BLaER1 (cell line): ENCODE data around the gene TRPM2.
A peak's percentile ranks its signal among the peaks of the same experiment; 100 is the strongest.
"Not testable (repeated sequence)": the region's sequence is repeated elsewhere in the genome, so short reads cannot be mapped to it uniquely, and the experiment has no call there.

ENCODE experiments used
- H3K27ac ChIP-seq: shearing (Covaris generic); formaldehyde crosslinking; 2 replicates; pipeline ENCODE4 v1.8.1; 2022
- H3K27me3 ChIP-seq: shearing (Covaris generic); formaldehyde crosslinking; 2 replicates; pipeline ENCODE4 v1.8.1; 2022
- H3K36me3 ChIP-seq: shearing (Covaris generic); formaldehyde crosslinking; 2 replicates; pipeline ENCODE4 v1.8.1; 2022
- H3K4me1 ChIP-seq: shearing (Covaris generic); formaldehyde crosslinking; 2 replicates; pipeline ENCODE4 v1.8.1; 2022
- H3K4me2 ChIP-seq: shearing (Covaris generic); formaldehyde crosslinking; 2 replicates; pipeline ENCODE4 v1.8.1; 2022
- H3K4me3 ChIP-seq: shearing (Covaris generic); formaldehyde crosslinking; 2 replicates; pipeline ENCODE4 v1.8.1; 2022
- H3K9ac ChIP-seq: shearing (Covaris generic); formaldehyde crosslinking; 2 replicates; pipeline ENCODE4 v1.8.1; 2022
- H3K9me3 ChIP-seq: shearing (Covaris generic); formaldehyde crosslinking; 2 replicates; pipeline ENCODE4 v1.8.1; 2022
- H4K20me1 ChIP-seq: shearing (Covaris generic); formaldehyde crosslinking; 2 replicates; pipeline ENCODE4 v1.8.1; 2022
- Cebpa-rat ChIP-seq: shearing (Covaris generic); IDR thresholded peaks from 2 replicates; pipeline ENCODE4 v1.8.1; 2022

TRPM2 gene

DNA sequence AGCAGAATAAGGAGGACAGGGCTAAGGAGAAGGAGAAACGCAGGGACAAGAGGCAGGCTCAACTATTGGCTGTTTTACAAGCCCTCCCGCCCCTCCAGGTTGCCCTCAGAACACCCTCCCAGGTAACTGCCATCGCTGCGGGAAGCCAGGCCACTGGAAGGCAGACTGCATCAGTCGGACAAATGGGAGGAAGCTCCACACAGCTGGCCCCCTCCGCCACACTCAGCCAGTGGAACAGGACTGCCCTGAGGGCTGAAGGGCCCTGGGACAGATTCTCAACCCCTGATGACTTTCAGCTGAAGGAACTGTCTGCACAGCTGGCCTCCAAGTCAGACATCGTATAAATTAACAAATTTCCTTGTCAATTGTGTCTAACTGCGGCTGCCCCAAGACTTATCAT is 123.7 kb downstream of the TRPM2 start:
- H3K4me1 ChIP-seq = peaks cover 64% of the 10 kb centered on the region
- peak overlapping the region; percentile 76 for H3K4me2 ChIP-seq
- H3K4me3 ChIP-seq = no peak overlapping the region
- H3K36me3 ChIP-seq = no peaks in the 10 kb centered on the region
- H3K9ac ChIP-seq = no peak overlapping the region
- TF ChIP-seq Cebpa-rat = no peak
- H3K27me3 ChIP-seq = no peaks in the 10 kb centered on the region
- no peak overlapping the region for H3K27ac ChIP-seq
- no peaks in the 10 kb centered on the region for H4K20me1 ChIP-seq
- no peaks in the 10 kb centered on the region for H3K9me3 ChIP-seq

DNA sequence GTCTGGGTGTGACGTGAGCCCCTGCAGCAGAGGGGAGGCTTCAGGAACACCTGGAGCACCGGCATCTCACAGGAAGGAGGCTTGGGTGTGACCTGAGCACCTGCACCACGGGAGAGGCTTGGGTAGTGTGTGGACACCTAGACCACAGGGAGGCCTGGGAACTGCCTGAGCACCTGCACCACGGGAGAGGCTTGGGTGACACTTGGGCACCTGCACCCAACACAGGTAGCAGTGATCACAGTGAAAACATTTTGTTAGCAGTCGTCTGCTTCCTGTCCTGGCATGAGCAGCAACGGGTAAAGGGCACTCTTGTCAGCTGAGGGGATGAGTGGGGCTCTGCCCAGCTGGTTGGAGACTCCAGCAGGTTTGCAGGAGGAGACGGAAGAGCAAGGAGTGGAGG is 124.3 kb downstream of the TRPM2 start:
- H4K20me1 ChIP-seq = no peaks in the 10 kb centered on the region
- no peak overlapping the region for H3K9ac ChIP-seq
- H3K4me3 ChIP-seq = no peak overlapping the region
- no peaks in the 10 kb centered on the region for H3K36me3 ChIP-seq
- no peaks in the 10 kb centered on the region for H3K27me3 ChIP-seq
- H3K4me1 ChIP-seq = peaks cover 67% of the 10 kb centered on the region
- peak overlapping the region; percentile 76 for H3K4me2 ChIP-seq
- H3K27ac ChIP-seq = 0 out of 2 replicates have a peak overlapping the region, but pooled peaks have one; percentile 75
- H3K9me3 ChIP-seq = no peaks in the 10 kb centered on the region
- no peak for TF ChIP-seq Cebpa-rat

DNA sequence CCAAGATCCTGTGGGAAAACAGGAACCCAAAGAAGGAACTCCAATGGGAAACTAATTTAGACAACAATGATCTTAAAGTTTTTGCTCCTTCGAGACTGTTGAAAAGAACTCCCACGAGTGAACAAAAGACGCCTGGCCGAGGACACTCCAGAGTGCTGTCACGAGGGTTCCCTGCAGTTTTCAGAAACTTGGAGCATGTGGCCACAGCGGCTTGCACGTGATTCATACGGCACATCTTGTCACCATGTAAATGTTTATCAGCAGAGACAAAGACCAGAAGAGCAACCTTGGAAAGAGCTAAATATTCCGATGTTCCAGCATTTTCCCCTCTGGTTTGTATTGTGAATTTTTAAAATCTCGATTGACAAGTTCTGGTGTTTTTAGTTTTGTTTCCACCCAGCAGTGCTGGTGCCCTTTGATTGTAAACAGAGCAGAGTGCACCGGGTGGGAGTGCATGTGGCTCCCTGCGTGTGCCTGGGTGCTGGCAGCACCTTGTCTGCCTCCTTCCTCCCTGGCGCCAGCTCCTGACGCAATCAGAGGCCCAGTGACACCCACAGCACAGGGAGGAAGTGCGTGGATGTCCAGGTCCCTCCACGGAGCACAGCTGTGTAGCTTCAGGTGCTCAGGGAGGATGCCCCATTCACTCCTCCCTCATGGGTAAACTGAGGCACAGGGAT is 124.8 kb downstream of the TRPM2 start:
- Histone ChIP-seq H3K9me3 (no peaks in the 10 kb centered on the region), H3K27me3 (no peaks in the 10 kb centered on the region), H3K36me3 (no peaks in the 10 kb centered on the region), H3K4me1 (peaks cover 72% of the 10 kb centered on the region), H3K9ac (peak overlapping the region; percentile 40; the same call in 1 of the 2 replicates), H3K4me2 (peak overlapping the region; percentile 76), H3K27ac (peak overlapping the region; percentile 75), H4K20me1 (no peaks in the 10 kb centered on the region), H3K4me3 (no peak overlapping the region)
- no peak for TF ChIP-seq Cebpa-rat

DNA sequence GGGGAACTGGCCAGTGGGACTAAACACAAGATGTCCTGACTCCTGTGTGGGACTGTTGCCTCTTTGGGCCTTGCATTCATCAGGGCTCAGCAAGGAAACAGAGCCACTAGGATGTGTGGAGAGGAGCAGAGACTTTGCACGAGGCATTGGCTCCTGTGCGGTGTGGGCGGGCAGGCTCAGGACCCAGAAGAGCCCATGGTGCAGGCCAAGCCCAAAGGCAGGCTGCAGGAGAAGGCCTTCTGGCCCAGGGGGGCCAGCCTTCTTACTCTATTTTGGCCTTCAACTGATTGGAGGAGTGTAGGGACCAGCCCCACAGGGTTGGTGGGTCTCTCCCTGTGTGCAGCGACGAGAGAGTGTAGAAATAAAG is 125.4 kb downstream of the TRPM2 start:
- Histone ChIP-seq H3K27me3 (no peaks in the 10 kb centered on the region), H3K36me3 (no peaks in the 10 kb centered on the region), H3K4me1 (peaks cover 77% of the 10 kb centered on the region), H4K20me1 (no peaks in the 10 kb centered on the region), H3K4me3 (no peak overlapping the region), H3K9ac (no peak overlapping the region), H3K27ac (peak overlapping the region; percentile 75), H3K4me2 (peak overlapping the region; percentile 76), H3K9me3 (no peaks in the 10 kb centered on the region)
- TF ChIP-seq Cebpa-rat = no peak

DNA sequence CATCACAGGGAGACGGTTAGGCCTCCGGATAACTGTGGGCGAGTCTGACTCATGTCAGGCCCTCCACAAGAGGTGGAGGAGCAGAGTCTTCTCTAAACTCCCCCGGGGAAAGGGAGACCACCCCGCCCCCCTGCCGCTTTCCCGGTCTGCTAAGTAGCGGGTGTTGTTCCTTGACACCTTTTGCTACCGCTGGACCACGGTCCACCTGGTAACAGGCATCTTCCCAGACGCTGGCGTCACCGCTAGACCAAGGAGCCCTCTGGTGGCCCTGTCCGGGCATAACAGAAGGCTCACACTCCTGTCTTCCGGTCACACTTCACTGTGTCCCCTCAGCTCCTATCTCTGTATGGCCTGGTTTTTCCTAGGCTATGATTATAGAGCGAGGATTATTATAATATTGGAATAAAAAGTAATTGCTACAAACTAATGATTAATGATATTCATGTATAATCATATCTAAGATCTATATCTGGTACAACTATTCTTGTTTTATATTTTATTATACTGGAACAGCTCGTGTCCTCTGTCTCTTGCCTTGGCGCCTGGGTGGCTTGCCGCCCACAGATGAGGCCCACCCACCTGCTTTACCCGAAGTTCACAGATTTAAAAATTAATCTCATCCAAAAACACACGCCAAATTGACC is 126.3 kb downstream of the TRPM2 start:
- H3K4me2 ChIP-seq = peak overlapping the region; percentile 76
- H3K27me3 ChIP-seq, H3K9me3 ChIP-seq, H3K4me3 ChIP-seq, H3K36me3 ChIP-seq, H4K20me1 ChIP-seq: not testable (repeated sequence)
- H3K27ac ChIP-seq = peak overlapping the region; percentile 79
- H3K4me1 ChIP-seq = peaks cover 78% of the 10 kb centered on the region
- 0 out of 2 replicates have a peak overlapping the region, but pooled peaks have one; percentile 55 for H3K9ac ChIP-seq

DNA sequence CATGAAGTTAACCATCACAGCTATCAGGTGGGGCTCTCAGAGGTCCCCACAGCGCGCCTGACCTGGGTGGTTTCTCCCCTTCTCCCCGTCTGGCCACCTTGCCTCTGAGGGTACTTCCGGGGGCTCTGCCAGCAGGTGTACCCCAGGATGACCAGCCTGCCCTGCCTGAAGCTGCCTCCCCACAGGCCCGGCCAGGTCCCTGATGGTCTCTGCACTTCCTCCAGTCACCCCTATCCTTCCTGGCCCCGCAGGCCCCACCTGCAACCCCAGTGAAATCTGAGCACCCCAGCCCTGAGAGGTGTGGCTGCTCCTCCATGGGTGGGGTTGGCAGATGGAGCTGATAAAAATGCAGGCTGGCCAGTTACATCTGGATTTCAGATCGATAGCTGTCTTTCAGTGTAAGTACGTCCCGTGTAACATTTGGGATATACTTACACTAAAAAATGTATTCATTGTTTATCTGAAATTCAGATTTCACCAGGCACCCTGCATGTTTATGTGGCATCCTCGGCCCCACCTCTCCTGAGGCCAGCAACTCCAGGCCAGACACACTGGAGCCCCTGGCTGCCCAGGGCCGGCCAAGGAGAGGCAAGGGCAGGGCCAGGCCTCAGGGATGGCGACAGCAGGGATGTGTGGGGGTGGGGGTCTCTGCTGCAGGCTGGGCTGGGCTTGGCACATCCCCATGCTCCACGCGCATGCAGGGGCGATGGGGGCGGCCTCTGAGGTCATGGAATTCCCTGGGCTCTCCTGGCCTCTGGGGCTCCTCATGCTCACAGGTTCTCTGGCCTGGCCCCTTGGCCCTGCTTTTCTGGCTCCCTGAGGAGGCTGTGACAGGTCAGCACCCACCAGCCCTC is 127.0 kb downstream of the TRPM2 start:
- no peak overlapping the region for H3K4me3 ChIP-seq
- no peaks in the 10 kb centered on the region for H4K20me1 ChIP-seq
- peak overlapping the region; percentile 55 for H3K9ac ChIP-seq
- H3K27me3 ChIP-seq = no peaks in the 10 kb centered on the region
- H3K4me2 ChIP-seq = peak overlapping the region; percentile 76
- H3K4me1 ChIP-seq = peaks cover 82% of the 10 kb centered on the region
- TF ChIP-seq Cebpa-rat = no peak
- H3K36me3 ChIP-seq = no peaks in the 10 kb centered on the region
- no peaks in the 10 kb centered on the region for H3K9me3 ChIP-seq
- peak overlapping the region; percentile 79 for H3K27ac ChIP-seq

DNA sequence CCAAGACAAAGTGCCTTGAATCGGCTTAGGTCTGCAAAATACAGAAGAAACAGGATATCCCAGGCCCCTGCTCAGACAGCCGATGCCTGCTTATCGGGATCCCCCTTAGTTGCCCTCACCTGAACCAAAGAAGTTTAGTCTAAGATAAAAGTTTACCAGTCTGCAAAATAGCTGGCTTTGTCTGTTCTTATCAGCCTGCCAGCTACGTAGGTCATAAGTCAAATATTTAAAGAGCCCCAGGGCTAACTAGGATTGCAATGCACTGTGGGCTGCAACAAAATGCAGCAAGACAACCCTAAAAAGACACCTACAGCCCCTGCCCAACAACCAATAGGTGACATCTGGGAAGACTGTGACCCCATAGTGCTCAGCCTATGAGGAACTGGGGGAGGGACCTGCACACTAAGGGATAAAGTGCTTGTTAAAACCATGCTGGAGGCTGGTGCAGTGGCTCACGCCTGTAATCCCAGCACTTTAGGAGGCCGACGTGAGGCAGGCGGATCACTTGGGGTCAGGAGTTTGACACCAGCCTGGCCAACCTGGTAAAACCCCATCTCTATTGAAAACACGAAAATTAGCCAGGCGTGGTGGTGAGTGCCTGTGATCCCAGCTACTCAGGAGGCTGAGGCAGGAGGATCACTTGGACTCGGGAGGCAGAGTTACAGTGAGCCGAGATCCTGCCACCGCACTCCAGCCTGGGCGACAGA is 129.3 kb downstream of the TRPM2 start:
- Histone ChIP-seq H3K27me3 (no peaks in the 10 kb centered on the region), H3K36me3 (no peaks in the 10 kb centered on the region), H3K4me2 (peak overlapping the region; percentile 21; the same call in 1 of the 2 replicates), H4K20me1 (no peaks in the 10 kb centered on the region), H3K27ac (0 out of 2 replicates have a peak overlapping the region, but pooled peaks have one; percentile 22), H3K4me1 (peaks cover 74% of the 10 kb centered on the region), H3K4me3 (no peak overlapping the region), H3K9ac (no peak overlapping the region), H3K9me3 (no peaks in the 10 kb centered on the region)
- no peak for TF ChIP-seq Cebpa-rat

DNA sequence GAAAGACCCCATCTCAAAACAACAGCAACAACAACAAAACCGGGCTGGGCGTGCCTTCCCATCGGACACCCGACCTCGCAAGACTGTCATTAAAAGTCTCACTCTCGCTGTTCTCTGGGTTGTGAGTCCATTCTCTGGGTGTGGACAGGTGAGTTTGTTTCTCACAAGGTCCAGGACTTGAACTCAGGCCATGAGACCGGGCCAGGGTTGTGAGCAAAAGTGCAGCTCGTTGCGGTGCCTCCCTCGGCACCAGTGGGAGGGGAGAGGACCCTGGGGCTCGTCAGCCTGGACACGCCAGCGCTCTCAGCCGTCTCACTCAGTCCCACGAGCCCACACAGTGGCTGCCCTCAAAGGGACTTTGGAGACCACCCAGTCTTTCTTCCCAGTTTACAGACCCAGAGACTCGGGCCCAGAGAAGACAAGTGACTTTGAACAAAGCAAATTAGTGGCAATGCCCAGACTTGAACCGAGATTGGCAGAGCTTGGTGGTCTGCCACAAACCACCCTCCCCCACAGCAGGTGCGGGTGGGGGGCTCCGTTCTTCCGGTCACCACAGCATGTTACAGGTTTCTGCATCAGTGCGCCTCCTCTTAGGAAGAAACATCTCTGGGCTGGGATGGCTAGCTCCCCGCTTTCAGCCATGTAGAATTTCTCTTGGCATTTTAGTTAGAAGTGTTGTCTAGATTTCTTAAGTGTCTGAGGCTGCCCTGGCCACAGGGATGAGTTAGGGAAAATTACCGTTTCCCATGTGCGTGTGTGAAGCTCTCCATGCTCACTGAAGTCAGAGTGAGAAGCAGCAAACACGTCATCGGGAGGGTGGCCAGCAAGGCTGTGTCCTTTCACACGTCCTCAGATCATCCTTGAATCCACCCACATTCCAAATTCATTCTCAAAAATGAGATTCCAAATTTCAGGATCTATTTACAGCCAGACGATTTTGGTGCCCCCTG is 130.1 kb downstream of the TRPM2 start:
- H4K20me1 ChIP-seq = no peaks in the 10 kb centered on the region
- H3K27ac ChIP-seq = peak overlapping the region; percentile 22; the same call in 1 of the 2 replicates
- H3K36me3 ChIP-seq = no peaks in the 10 kb centered on the region
- H3K4me3 ChIP-seq = no peak overlapping the region
- H3K4me1 ChIP-seq = peaks cover 66% of the 10 kb centered on the region
- H3K9me3 ChIP-seq = peaks cover 5% of the 10 kb centered on the region; the same call in 1 of the 2 replicates
- no peaks in the 10 kb centered on the region for H3K27me3 ChIP-seq
- H3K9ac ChIP-seq = no peak overlapping the region
- no peak for TF ChIP-seq Cebpa-rat
- 0 out of 2 replicates have a peak overlapping the region, but pooled peaks have one; percentile 21 for H3K4me2 ChIP-seq
